ENCODE results near the gene HSD11B1L. TPM values are rescaled to one million over a fixed set of nuclear protein-coding genes. Genes with fewer than 3 reads are reported as not detected.
"Not testable (repeated sequence)": the region's sequence is repeated elsewhere in the genome, so short reads cannot be mapped to it uniquely, and the experiment has no call there.

Gene HSD11B1L
- total RNA-seq, 2 experiments from 2014 or later: 2.7 to 3.5 TPM

- POLR2A ChIA-PET: interaction anchor here (0.6 to 20.6 kb wide), 5 partner anchors 10 to 100 kb away, joined by 3 to 516 read pairs (median 10); partner anchors contain the start of genes CATSPERD, LONP1, SAFB and SAFB2
- intact Hi-C loops (cut with micrococcal nuclease): no loop called here
- CTCF ChIA-PET: interaction anchor here (0.7 to 5.0 kb wide), 13 partner anchors 12 to 140 kb away, joined by 3 to 32 read pairs (median 5); partner anchors contain the start of genes CATSPERD, LONP1, SAFB and SAFB2
- H3K27me3 Mint-ChIP-seq: no peaks in the 10 kb centered on the region
- H3K4me3 Mint-ChIP-seq: peak overlapping the region; percentile 75
- H3K9me3 Mint-ChIP-seq: no peaks in the 10 kb centered on the region
- DNase-seq (no peak), ATAC-seq (no peak)
- peaks cover 16% of the 10 kb centered on the region for H3K4me1 Mint-ChIP-seq (ENCODE audit: low read depth)
- H3K36me3 Mint-ChIP-seq (ENCODE audit: low read depth): peaks cover 26% of the 10 kb centered on the region
- H3K27ac Mint-ChIP-seq: no peak overlapping the region
- peak; percentile 60 for TF ChIP-seq CTCF (IDR thresholded peaks at IDR 0.05)
Measured at GRCh38 chr19:5687360-5688198, 6.8 kb downstream of the HSD11B1L start.

- H3K27ac Mint-ChIP-seq: not testable (repeated sequence)
Measured at GRCh38 chr19:5688262-5688881, 7.5 kb downstream of the HSD11B1L start.

GRCh38 chr19:5690125-5690954 lies 9.5 kb downstream of the HSD11B1L start, which contains the start of gene RPL36:
Gene RPL36 (plus strand): TSS chr19:5690295. CDS start chr19:5690508, 213 bp downstream.
- intact Hi-C loops (cut with micrococcal nuclease): loop anchor here (10.0 kb wide), 1 partner anchor 104 kb away; the partner anchor contains the start of gene DUS3L
- Mint-ChIP-seq H3K9me3 (no peaks in the 10 kb centered on the region), H3K27ac (peak within 1 kb of the TSS; percentile 97), H3K36me3 (ENCODE audit: low read depth) (peaks cover 43% of the 10 kb centered on the region), H3K27me3 (no peaks in the 10 kb centered on the region), H3K4me1 (ENCODE audit: low read depth) (peaks cover 20% of the 10 kb centered on the region), H3K4me3 (peak within 1 kb of the TSS; percentile 99)
- POLR2A ChIA-PET: interaction anchor here (0.6 to 20.6 kb wide), 29 partner anchors 9 to 1981 kb away, joined by 3 to 516 read pairs (median 4); partner anchors contain the start of genes CATSPERD, DUS3L, HSD11B1L and KDM4B
- peak; percentile 99 for DNase-seq
- TF ChIP-seq CTCF (IDR thresholded peaks at IDR 0.05): peak; percentile 98
- ATAC-seq: peak; percentile 52
- CTCF ChIA-PET: interaction anchor here (0.6 to 5.0 kb wide), 26 partner anchors 9 to 779 kb away, joined by 3 to 32 read pairs (median 4); partner anchors contain the start of genes CATSPERD, DUS3L, LONP1 and NDUFA11

More at GRCh38 chr19:5688262-5688881, 7.5 kb downstream of the HSD11B1L start:
- H3K9me3 Mint-ChIP-seq; ATAC-seq; DNase-seq; intact Hi-C loops (cut with micrococcal nuclease); H3K27me3 Mint-ChIP-seq: not testable (repeated sequence)
- Mint-ChIP-seq H3K4me3 (peak overlapping the region; percentile 25), H3K4me1 (ENCODE audit: low read depth) (peaks cover 18% of the 10 kb centered on the region), H3K36me3 (ENCODE audit: low read depth) (peaks cover 34% of the 10 kb centered on the region)
- POLR2A ChIA-PET: interaction anchor here (1.8 to 20.6 kb wide), 2 partner anchors 11 to 24 kb away, joined by 10 to 516 read pairs; partner anchors contain the start of genes CATSPERD and LONP1
- CTCF ChIA-PET: interaction anchor here (1.6 to 5.0 kb wide), 5 partner anchors 12 to 106 kb away, joined by 3 to 32 read pairs (median 7); partner anchors contain the start of genes PRR22, SAFB and SAFB2

GRCh38 chr19:5690955-5691821 lies 10.4 kb downstream of the HSD11B1L start:
- no peaks in the 10 kb centered on the region for H3K27me3 Mint-ChIP-seq
- peaks cover 43% of the 10 kb centered on the region for H3K36me3 Mint-ChIP-seq (ENCODE audit: low read depth)
- TF ChIP-seq CTCF (IDR thresholded peaks at IDR 0.05): no peak
- H3K27ac Mint-ChIP-seq: peak overlapping the region; percentile 97
- H3K4me3 Mint-ChIP-seq: peak overlapping the region; percentile 99
- DNase-seq (peak; percentile 88), ATAC-seq (peak; percentile 11)
- H3K9me3 Mint-ChIP-seq: no peaks in the 10 kb centered on the region
- POLR2A ChIA-PET: interaction anchor here (0.6 to 20.6 kb wide), 24 partner anchors 8 to 1980 kb away, joined by 3 to 516 read pairs (median 4); partner anchors contain the start of genes CATSPERD, DUS3L, HSD11B1L and KDM4B
- intact Hi-C loops (cut with micrococcal nuclease): loop anchor here (10.0 kb wide), 1 partner anchor 104 kb away; the partner anchor contains the start of gene DUS3L
- H3K4me1 Mint-ChIP-seq (ENCODE audit: low read depth): peaks cover 20% of the 10 kb centered on the region
- CTCF ChIA-PET: interaction anchor here (0.7 to 1.6 kb wide), 3 partner anchors 27 to 113 kb away, joined by 3 to 4 read pairs (median 4); no protein-coding TSS in a partner anchor
